HG02642 (cell line): ENCODE results near the gene C17orf114.
A peak's percentile ranks its signal among the peaks of the same experiment; 100 is the strongest.

Experiments
- ATAC-seq: cut with Tn5 transposase; IDR thresholded peaks from one replicate; pipeline ENCODE4 v1.9.1; 2021; ENCODE audit warnings: mild to moderate bottlenecking; ENCODE audit not compliant: unreplicated experiment, poor library complexity

C17orf114 gene

GRCh38 chr17:4827399-4827798 is 25.3 kb upstream of the C17orf114 start:
- ATAC-seq, result no peak

GRCh38 chr17:4823373-4824089 is 21.4 kb upstream of the C17orf114 start:
- no peak for ATAC-seq

GRCh38 chr17:4822835-4823234 is 20.7 kb upstream of the C17orf114 start:
- ATAC-seq, result no peak

GRCh38 chr17:4818276-4818675 is 16.1 kb upstream of the C17orf114 start:
- ATAC-seq, result no peak

GRCh38 chr17:4816826-4817225 is 14.7 kb upstream of the C17orf114 start:
- ATAC-seq, result no peak

- no peak for ATAC-seq
Measured at GRCh38 chr17:4815043-4815675, 13.0 kb upstream of the C17orf114 start.

- no peak for ATAC-seq
Measured at GRCh38 chr17:4812690-4813089, 10.6 kb upstream of the C17orf114 start.

GRCh38 chr17:4811471-4811870 is 9.3 kb upstream of the C17orf114 start:
- ATAC-seq, result no peak

GRCh38 chr17:4810696-4811290 is 8.7 kb upstream of the C17orf114 start:
- ATAC-seq, result no peak

GRCh38 chr17:4808378-4808767 is 6.2 kb upstream of the C17orf114 start:
- ATAC-seq, result no peak

GRCh38 chr17:4807605-4808377 is 5.7 kb upstream of the C17orf114 start:
- ATAC-seq, result no peak

- ATAC-seq, result peak; percentile 94
Measured at GRCh38 chr17:4806777-4807604, 4.9 kb upstream of the C17orf114 start, which contains the start of gene PLD2. Gene PLD2, plus strand, starts transcription at chr17:4807152. Its CDS starts 621 bp downstream, at chr17:4807773.

- ATAC-seq, result no peak
Measured at GRCh38 chr17:4806456-4806776, 4.3 kb upstream of the C17orf114 start.

- no peak for ATAC-seq
Measured at GRCh38 chr17:4800462-4801196, 1.5 kb downstream of the C17orf114 start.

GRCh38 chr17:4796552-4796920 is 5.6 kb downstream of the C17orf114 start:
- ATAC-seq, result no peak

GRCh38 chr17:4795168-4795567 is 7.0 kb downstream of the C17orf114 start:
- ATAC-seq, result no peak

- no peak for ATAC-seq
Measured at GRCh38 chr17:4790705-4791088, 11.4 kb downstream of the C17orf114 start.

- peak; percentile 85 for ATAC-seq
Measured at GRCh38 chr17:4789951-4790704, 12.0 kb downstream of the C17orf114 start.

GRCh38 chr17:4789701-4789950 is 12.5 kb downstream of the C17orf114 start:
- no peak for ATAC-seq
